Measurements from ENCODE around the gene MGAT4A. TPM values are rescaled to one million over a fixed set of nuclear protein-coding genes. Genes with fewer than 3 reads are reported as not detected.

Gene MGAT4A
- total RNA-seq, 1 donor from 2014 or later, result 0.38 TPM

GRCh38 chr2:98658816-98659490 is 72.0 kb downstream of the MGAT4A start:
- no peak for DNase-seq (ENCODE audit: extremely low spot score, unreplicated experiment)
- Mint-ChIP-seq H3K4me1 (ENCODE audit: unreplicated experiment) (no peaks in the 10 kb centered on the region), H3K27ac (ENCODE audit: unreplicated experiment) (no peak overlapping the region), H3K27me3 (ENCODE audit: unreplicated experiment) (peaks cover 52% of the 10 kb centered on the region), H3K4me3 (ENCODE audit: unreplicated experiment) (no peak overlapping the region), H3K9me3 (ENCODE audit: unreplicated experiment) (peaks cover 12% of the 10 kb centered on the region), H3K36me3 (ENCODE audit: unreplicated experiment) (no peaks in the 10 kb centered on the region)
- no peak for TF ChIP-seq CTCF (IDR thresholded peaks at IDR 0.05)

- Mint-ChIP-seq H3K36me3 (ENCODE audit: unreplicated experiment) (no peaks in the 10 kb centered on the region), H3K9me3 (ENCODE audit: unreplicated experiment) (peaks cover 12% of the 10 kb centered on the region), H3K4me3 (ENCODE audit: unreplicated experiment) (no peak overlapping the region), H3K27me3 (ENCODE audit: unreplicated experiment) (peaks cover 61% of the 10 kb centered on the region), H3K27ac (ENCODE audit: unreplicated experiment) (no peak overlapping the region), H3K4me1 (ENCODE audit: unreplicated experiment) (no peaks in the 10 kb centered on the region)
- no peak for TF ChIP-seq CTCF (IDR thresholded peaks at IDR 0.05)
- DNase-seq (ENCODE audit: extremely low spot score, unreplicated experiment), result no peak
Observed at GRCh38 chr2:98656800-98657199, 74.1 kb downstream of the MGAT4A start.

GRCh38 chr2:98654699-98655495 is 76.0 kb downstream of the MGAT4A start:
- no peaks in the 10 kb centered on the region for H3K4me1 Mint-ChIP-seq (ENCODE audit: unreplicated experiment)
- no peaks in the 10 kb centered on the region for H3K36me3 Mint-ChIP-seq (ENCODE audit: unreplicated experiment)
- peaks cover 57% of the 10 kb centered on the region for H3K27me3 Mint-ChIP-seq (ENCODE audit: unreplicated experiment)
- H3K4me3 Mint-ChIP-seq (ENCODE audit: unreplicated experiment), result no peak overlapping the region
- no peak for TF ChIP-seq CTCF (IDR thresholded peaks at IDR 0.05)
- DNase-seq (ENCODE audit: extremely low spot score, unreplicated experiment), result no peak
- H3K9me3 Mint-ChIP-seq (ENCODE audit: unreplicated experiment), result peaks cover 4% of the 10 kb centered on the region
- H3K27ac Mint-ChIP-seq (ENCODE audit: unreplicated experiment), result no peak overlapping the region

- H3K4me1 Mint-ChIP-seq (ENCODE audit: unreplicated experiment), result no peaks in the 10 kb centered on the region
- H3K9me3 Mint-ChIP-seq (ENCODE audit: unreplicated experiment), result no peaks in the 10 kb centered on the region
- no peak for TF ChIP-seq CTCF (IDR thresholded peaks at IDR 0.05)
Observed at GRCh38 chr2:98650998-98651397, 79.9 kb downstream of the MGAT4A start.

GRCh38 chr2:98649992-98650375 is 80.9 kb downstream of the MGAT4A start:
- no peak for DNase-seq (ENCODE audit: extremely low spot score, unreplicated experiment)
- H3K27ac Mint-ChIP-seq (ENCODE audit: unreplicated experiment), result no peak overlapping the region
- H3K4me1 Mint-ChIP-seq (ENCODE audit: unreplicated experiment), result no peaks in the 10 kb centered on the region
- H3K4me3 Mint-ChIP-seq (ENCODE audit: unreplicated experiment), result no peak overlapping the region
- no peak for TF ChIP-seq CTCF (IDR thresholded peaks at IDR 0.05)
- H3K36me3 Mint-ChIP-seq (ENCODE audit: unreplicated experiment), result no peaks in the 10 kb centered on the region
- H3K9me3 Mint-ChIP-seq (ENCODE audit: unreplicated experiment), result no peaks in the 10 kb centered on the region
- H3K27me3 Mint-ChIP-seq (ENCODE audit: unreplicated experiment), result peaks cover 40% of the 10 kb centered on the region

More at GRCh38 chr2:98650998-98651397, 79.9 kb downstream of the MGAT4A start:
- H3K27ac Mint-ChIP-seq (ENCODE audit: unreplicated experiment), result no peak overlapping the region
- no peak for DNase-seq (ENCODE audit: extremely low spot score, unreplicated experiment)
- H3K27me3 Mint-ChIP-seq (ENCODE audit: unreplicated experiment), result peaks cover 40% of the 10 kb centered on the region
- no peak overlapping the region for H3K4me3 Mint-ChIP-seq (ENCODE audit: unreplicated experiment)
- no peaks in the 10 kb centered on the region for H3K36me3 Mint-ChIP-seq (ENCODE audit: unreplicated experiment)

All from osteocyte (in vitro differentiated cells).